GM15510 (cell line): ENCODE data around the gene ST6GAL1.

ENCODE experiments used
- POLR2A ChIP-seq: IDR thresholded peaks from 3 replicates; pipeline ENCODE4 v1.6.1; 2011; ENCODE audit warnings: borderline replicate concordance; ENCODE audit not compliant: insufficient read length; ENCODE audit errors: extremely low read depth

Gene ST6GAL1

GRCh38 chr3:186930143-186930640 is at the start of gene ST6GAL1:
Gene ST6GAL1, plus strand, starts transcription at chr3:186930526. Its CDS starts 112,178 bp downstream, at chr3:187042704.
- TF ChIP-seq POLR2A, result peak; percentile 57

- no peak for TF ChIP-seq POLR2A
These were observed 48.2 kb upstream of the ST6GAL1 start for GRCh38 chr3:186882150-186882524.

- no peak for TF ChIP-seq POLR2A
These were observed 47.2 kb upstream of the ST6GAL1 start for GRCh38 chr3:186882881-186883685.

GRCh38 chr3:186883686-186884058 is 46.7 kb upstream of the ST6GAL1 start:
- TF ChIP-seq POLR2A, result no peak

GRCh38 chr3:186886202-186886981 is 43.9 kb upstream of the ST6GAL1 start:
- TF ChIP-seq POLR2A, result no peak

GRCh38 chr3:186888569-186888968 is 41.8 kb upstream of the ST6GAL1 start:
- no peak for TF ChIP-seq POLR2A

- TF ChIP-seq POLR2A, result no peak
These were observed 39.4 kb upstream of the ST6GAL1 start for GRCh38 chr3:186890911-186891310.

- no peak for TF ChIP-seq POLR2A
These were observed 34.9 kb upstream of the ST6GAL1 start for GRCh38 chr3:186895406-186895805.

GRCh38 chr3:186896006-186896405 is 34.3 kb upstream of the ST6GAL1 start:
- TF ChIP-seq POLR2A, result no peak

- TF ChIP-seq POLR2A, result no peak
These were observed 33.5 kb upstream of the ST6GAL1 start for GRCh38 chr3:186896875-186897274.

GRCh38 chr3:186901135-186901734 is 29.1 kb upstream of the ST6GAL1 start:
- no peak for TF ChIP-seq POLR2A

GRCh38 chr3:186902154-186902553 is 28.2 kb upstream of the ST6GAL1 start:
- no peak for TF ChIP-seq POLR2A

- TF ChIP-seq POLR2A, result no peak
These were observed 27.6 kb upstream of the ST6GAL1 start for GRCh38 chr3:186902713-186903112.

- no peak for TF ChIP-seq POLR2A
These were observed 21.1 kb upstream of the ST6GAL1 start for GRCh38 chr3:186909078-186909853.
